HepG2 (cell line): ENCODE measurements around the gene KLHL28. TPM values are rescaled to one million over a fixed set of nuclear protein-coding genes. Genes with fewer than 3 reads are reported as not detected.

Experiments used
- GATAD1 ChIP-seq: IDR thresholded peaks from 2 replicates; pipeline ENCODE4 v1.6.1; 2016; ENCODE audit warnings: missing genetic modification reagents, missing compliant biosample characterization
- KLF16 ChIP-seq, 2 experiments: sonication (generic) in 1 of 2; formaldehyde crosslinking in 1 of 2; IDR thresholded peaks; 2 replicates each; pipeline versions ENCODE4 v1.6.1 to v1.8.0; 2016 to 2023; ENCODE audit warnings: missing genetic modification reagents in 2 of 2, missing compliant biosample characterization in 1 of 2
- LCORL ChIP-seq, 2 experiments: fragments of 450-650 bp in 1 of 2; sonication (generic) in 1 of 2; formaldehyde crosslinking in 1 of 2; IDR thresholded peaks; 2 replicates each; pipeline versions ENCODE4 v1.5.0 to v1.6.1; 2017 to 2020; ENCODE audit warnings: antibody characterized with exemption in 1 of 2, missing genetic modification reagents in 1 of 2
- NFKB2 ChIP-seq: sonication (generic); formaldehyde crosslinking; IDR thresholded peaks from 2 replicates; pipeline ENCODE4 v1.4.0; 2020; ENCODE audit warnings: missing genetic modification reagents, borderline replicate concordance
- POGZ ChIP-seq: sonication (generic); formaldehyde crosslinking; IDR thresholded peaks from 2 replicates; pipeline ENCODE4 v1.4.0; 2020; ENCODE audit warnings: mild to moderate bottlenecking, missing genetic modification reagents
- SAP130 ChIP-seq: IDR thresholded peaks from 2 replicates; pipeline ENCODE4 v1.6.1; 2016; ENCODE audit warnings: low read depth
- polyA plus RNA-seq, 8 experiments: library from polyadenylated mRNA; depleted of rRNA in 3 of 8; stranded (reverse) in 7 of 8; unstranded in 1 of 8; fragments of >200 nt; fragmentation: Illumina TruSeq in 4 of 8; extraction: Trizol in 4 of 8; gene quantifications; 2 replicates each; pipeline versions ENCODE4 v1.2.1 to v1.2.3, GENCODE V29; 2011 to 2016; ENCODE audit warnings: low read depth in 4 of 8, missing spikeins in 1 of 8, mixed read lengths in 1 of 8; ENCODE audit not compliant: insufficient read depth in 1 of 8
- total RNA-seq, 5 experiments: library from RNA; depleted of rRNA; stranded (reverse); fragments of >200 nt; fragmentation: Illumina TruSeq; extraction: Trizol; gene quantifications; 2 replicates each; pipeline ENCODE4 v1.2.3, GENCODE V29; 2016; ENCODE audit warnings: low read depth in 1 of 5
- TF ChIP-seq, protein P1 (sequence below): sonication (generic); formaldehyde crosslinking; IDR thresholded peaks from 2 replicates; pipeline ENCODE4 v1.4.0; 2020; ENCODE audit warnings: mild to moderate bottlenecking, missing genetic modification reagents
- TF ChIP-seq, protein P2 (sequence below), 2 experiments: sonication (generic) in 1 of 2; formaldehyde crosslinking in 1 of 2; IDR thresholded peaks; 2 replicates each; pipeline versions ENCODE4 v1.4.0 to v1.6.1; 2016 to 2020; ENCODE audit warnings: borderline replicate concordance in 1 of 2, low read depth in 1 of 2, mild to moderate bottlenecking in 1 of 2, missing genetic modification reagents in 1 of 2
- TF ChIP-seq, protein P3 (sequence below): sonication (generic); formaldehyde crosslinking; IDR thresholded peaks from 2 replicates; pipeline ENCODE4 v1.4.0; 2020; ENCODE audit warnings: missing genetic modification reagents
- TF ChIP-seq, protein P4 (sequence below): sonication (generic); formaldehyde crosslinking; IDR thresholded peaks from 2 replicates; pipeline ENCODE4 v1.5.0; 2020; ENCODE audit warnings: mild to moderate bottlenecking, missing genetic modification reagents

Gene KLHL28
- total and polyA plus RNA-seq, 2 of the 13 experiments (the other 11 are each of a cell fraction or from before 2014, with no cell fraction given): 3.4 to 6.6 TPM

DNA sequence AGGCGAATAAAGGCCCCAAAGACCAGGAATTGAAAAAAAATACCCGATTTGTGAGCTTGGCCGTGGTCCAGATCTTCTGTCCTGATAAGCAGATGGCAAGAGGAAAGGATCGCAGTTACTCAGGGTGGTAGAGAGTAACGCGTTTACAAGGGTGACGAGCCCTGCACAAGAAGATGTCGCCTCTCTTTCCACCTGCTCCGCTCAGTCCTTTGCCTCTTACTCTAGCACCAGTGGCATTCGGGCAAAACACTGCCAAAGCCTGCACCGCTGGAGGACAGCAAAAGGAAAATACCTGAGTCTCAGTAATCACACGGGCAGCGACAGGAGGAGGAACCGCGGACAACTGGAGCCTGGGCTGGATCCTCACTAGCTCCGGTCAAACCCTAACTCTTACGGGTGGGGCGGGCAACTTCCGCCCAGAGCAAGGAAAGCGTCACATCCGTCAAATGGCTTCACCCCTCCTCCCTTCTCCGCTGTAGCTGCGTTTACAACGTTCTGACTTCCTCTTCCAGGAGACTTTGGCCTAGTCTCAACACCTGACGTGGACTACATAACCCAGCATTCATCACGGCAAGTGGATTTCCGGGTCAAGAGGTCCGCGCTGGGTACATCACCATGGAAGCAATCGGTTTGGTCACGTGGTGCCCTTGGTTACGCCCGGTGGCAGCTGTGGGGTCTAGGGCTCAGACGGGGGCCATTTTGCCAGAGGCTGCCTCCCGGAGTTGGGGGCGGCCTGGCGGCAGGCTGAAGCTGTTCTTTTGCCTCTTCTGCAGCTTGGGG, at the start of gene KLHL28, which contains the start of gene TOGARAM1 (continued):
- TF ChIP-seq, protein P1, sequence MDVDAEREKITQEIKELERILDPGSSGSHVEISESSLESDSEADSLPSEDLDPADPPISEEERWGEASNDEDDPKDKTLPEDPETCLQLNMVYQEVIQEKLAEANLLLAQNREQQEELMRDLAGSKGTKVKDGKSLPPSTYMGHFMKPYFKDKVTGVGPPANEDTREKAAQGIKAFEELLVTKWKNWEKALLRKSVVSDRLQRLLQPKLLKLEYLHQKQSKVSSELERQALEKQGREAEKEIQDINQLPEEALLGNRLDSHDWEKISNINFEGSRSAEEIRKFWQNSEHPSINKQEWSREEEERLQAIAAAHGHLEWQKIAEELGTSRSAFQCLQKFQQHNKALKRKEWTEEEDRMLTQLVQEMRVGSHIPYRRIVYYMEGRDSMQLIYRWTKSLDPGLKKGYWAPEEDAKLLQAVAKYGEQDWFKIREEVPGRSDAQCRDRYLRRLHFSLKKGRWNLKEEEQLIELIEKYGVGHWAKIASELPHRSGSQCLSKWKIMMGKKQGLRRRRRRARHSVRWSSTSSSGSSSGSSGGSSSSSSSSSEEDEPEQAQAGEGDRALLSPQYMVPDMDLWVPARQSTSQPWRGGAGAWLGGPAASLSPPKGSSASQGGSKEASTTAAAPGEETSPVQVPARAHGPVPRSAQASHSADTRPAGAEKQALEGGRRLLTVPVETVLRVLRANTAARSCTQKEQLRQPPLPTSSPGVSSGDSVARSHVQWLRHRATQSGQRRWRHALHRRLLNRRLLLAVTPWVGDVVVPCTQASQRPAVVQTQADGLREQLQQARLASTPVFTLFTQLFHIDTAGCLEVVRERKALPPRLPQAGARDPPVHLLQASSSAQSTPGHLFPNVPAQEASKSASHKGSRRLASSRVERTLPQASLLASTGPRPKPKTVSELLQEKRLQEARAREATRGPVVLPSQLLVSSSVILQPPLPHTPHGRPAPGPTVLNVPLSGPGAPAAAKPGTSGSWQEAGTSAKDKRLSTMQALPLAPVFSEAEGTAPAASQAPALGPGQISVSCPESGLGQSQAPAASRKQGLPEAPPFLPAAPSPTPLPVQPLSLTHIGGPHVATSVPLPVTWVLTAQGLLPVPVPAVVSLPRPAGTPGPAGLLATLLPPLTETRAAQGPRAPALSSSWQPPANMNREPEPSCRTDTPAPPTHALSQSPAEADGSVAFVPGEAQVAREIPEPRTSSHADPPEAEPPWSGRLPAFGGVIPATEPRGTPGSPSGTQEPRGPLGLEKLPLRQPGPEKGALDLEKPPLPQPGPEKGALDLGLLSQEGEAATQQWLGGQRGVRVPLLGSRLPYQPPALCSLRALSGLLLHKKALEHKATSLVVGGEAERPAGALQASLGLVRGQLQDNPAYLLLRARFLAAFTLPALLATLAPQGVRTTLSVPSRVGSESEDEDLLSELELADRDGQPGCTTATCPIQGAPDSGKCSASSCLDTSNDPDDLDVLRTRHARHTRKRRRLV (CRISPR knock-in tag): peak; percentile 56; the same call in 1 of the 2 replicates
- peak; percentile 98 for TF ChIP-seq SAP130 (CRISPR knock-in tag)
- TF ChIP-seq, protein P2, sequence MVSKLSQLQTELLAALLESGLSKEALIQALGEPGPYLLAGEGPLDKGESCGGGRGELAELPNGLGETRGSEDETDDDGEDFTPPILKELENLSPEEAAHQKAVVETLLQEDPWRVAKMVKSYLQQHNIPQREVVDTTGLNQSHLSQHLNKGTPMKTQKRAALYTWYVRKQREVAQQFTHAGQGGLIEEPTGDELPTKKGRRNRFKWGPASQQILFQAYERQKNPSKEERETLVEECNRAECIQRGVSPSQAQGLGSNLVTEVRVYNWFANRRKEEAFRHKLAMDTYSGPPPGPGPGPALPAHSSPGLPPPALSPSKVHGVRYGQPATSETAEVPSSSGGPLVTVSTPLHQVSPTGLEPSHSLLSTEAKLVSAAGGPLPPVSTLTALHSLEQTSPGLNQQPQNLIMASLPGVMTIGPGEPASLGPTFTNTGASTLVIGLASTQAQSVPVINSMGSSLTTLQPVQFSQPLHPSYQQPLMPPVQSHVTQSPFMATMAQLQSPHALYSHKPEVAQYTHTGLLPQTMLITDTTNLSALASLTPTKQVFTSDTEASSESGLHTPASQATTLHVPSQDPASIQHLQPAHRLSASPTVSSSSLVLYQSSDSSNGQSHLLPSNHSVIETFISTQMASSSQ (IDR thresholded peaks at IDR 0.05; ENCODE audit: low read depth): no peak
- TF ChIP-seq, protein P2 (CRISPR knock-in tag; IDR thresholded peaks at IDR 0.05; ENCODE audit: borderline replicate concordance): 0 out of 2 replicates have a peak, but pooled peaks have one; percentile 45
- TF ChIP-seq KLF16 (CRISPR knock-in tag; IDR thresholded peaks at IDR 0.05): peak in 1 of 2 experiments; percentile 75; a peak in 2 of 4 replicates
- peak; percentile 86 for TF ChIP-seq GATAD1
- TF ChIP-seq LCORL (IDR thresholded peaks at IDR 0.05): no peak
- TF ChIP-seq LCORL (CRISPR knock-in tag; IDR thresholded peaks at IDR 0.05): peak; percentile 53; the same call in 1 of the 2 replicates
- TF ChIP-seq POGZ (CRISPR knock-in tag): peak; percentile 92
- TF ChIP-seq, protein P3, sequence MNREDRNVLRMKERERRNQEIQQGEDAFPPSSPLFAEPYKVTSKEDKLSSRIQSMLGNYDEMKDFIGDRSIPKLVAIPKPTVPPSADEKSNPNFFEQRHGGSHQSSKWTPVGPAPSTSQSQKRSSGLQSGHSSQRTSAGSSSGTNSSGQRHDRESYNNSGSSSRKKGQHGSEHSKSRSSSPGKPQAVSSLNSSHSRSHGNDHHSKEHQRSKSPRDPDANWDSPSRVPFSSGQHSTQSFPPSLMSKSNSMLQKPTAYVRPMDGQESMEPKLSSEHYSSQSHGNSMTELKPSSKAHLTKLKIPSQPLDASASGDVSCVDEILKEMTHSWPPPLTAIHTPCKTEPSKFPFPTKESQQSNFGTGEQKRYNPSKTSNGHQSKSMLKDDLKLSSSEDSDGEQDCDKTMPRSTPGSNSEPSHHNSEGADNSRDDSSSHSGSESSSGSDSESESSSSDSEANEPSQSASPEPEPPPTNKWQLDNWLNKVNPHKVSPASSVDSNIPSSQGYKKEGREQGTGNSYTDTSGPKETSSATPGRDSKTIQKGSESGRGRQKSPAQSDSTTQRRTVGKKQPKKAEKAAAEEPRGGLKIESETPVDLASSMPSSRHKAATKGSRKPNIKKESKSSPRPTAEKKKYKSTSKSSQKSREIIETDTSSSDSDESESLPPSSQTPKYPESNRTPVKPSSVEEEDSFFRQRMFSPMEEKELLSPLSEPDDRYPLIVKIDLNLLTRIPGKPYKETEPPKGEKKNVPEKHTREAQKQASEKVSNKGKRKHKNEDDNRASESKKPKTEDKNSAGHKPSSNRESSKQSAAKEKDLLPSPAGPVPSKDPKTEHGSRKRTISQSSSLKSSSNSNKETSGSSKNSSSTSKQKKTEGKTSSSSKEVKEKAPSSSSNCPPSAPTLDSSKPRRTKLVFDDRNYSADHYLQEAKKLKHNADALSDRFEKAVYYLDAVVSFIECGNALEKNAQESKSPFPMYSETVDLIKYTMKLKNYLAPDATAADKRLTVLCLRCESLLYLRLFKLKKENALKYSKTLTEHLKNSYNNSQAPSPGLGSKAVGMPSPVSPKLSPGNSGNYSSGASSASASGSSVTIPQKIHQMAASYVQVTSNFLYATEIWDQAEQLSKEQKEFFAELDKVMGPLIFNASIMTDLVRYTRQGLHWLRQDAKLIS (CRISPR knock-in tag): peak; percentile 75; the same call in 1 of the 2 replicates
- TF ChIP-seq NFKB2 (CRISPR knock-in tag): peak; percentile 67; the same call in 1 of the 2 replicates
- TF ChIP-seq, protein P4, sequence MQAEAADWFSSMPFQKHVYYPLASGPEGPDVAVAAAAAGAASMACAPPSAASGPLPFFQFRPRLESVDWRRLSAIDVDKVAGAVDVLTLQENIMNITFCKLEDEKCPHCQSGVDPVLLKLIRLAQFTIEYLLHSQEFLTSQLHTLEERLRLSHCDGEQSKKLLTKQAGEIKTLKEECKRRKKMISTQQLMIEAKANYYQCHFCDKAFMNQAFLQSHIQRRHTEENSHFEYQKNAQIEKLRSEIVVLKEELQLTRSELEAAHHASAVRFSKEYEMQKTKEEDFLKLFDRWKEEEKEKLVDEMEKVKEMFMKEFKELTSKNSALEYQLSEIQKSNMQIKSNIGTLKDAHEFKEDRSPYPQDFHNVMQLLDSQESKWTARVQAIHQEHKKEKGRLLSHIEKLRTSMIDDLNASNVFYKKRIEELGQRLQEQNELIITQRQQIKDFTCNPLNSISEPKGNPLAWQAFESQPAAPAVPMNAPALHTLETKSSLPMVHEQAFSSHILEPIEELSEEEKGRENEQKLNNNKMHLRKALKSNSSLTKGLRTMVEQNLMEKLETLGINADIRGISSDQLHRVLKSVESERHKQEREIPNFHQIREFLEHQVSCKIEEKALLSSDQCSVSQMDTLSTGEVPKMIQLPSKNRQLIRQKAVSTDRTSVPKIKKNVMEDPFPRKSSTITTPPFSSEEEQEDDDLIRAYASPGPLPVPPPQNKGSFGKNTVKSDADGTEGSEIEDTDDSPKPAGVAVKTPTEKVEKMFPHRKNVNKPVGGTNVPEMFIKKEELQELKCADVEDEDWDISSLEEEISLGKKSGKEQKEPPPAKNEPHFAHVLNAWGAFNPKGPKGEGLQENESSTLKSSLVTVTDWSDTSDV: no peak
